22Rv1 (cell line): ENCODE measurements around the gene AATK.

Experiments
- H3K27ac ChIP-seq: fragments of 450-650 bp; 2 replicates; pipeline ENCODE4 v1.5.1; 2017
- ZFX ChIP-seq: fragments of 450-650 bp; IDR thresholded peaks from 2 replicates; pipeline ENCODE4 v1.6.1; 2017; ENCODE audit warnings: antibody characterized with exemption, borderline replicate concordance
- TF ChIP-seq, protein P1 (sequence below): fragments of 450-650 bp; IDR thresholded peaks from 2 replicates; pipeline ENCODE4 v1.5.1; 2017; ENCODE audit warnings: mild to moderate bottlenecking

AATK gene

DNA sequence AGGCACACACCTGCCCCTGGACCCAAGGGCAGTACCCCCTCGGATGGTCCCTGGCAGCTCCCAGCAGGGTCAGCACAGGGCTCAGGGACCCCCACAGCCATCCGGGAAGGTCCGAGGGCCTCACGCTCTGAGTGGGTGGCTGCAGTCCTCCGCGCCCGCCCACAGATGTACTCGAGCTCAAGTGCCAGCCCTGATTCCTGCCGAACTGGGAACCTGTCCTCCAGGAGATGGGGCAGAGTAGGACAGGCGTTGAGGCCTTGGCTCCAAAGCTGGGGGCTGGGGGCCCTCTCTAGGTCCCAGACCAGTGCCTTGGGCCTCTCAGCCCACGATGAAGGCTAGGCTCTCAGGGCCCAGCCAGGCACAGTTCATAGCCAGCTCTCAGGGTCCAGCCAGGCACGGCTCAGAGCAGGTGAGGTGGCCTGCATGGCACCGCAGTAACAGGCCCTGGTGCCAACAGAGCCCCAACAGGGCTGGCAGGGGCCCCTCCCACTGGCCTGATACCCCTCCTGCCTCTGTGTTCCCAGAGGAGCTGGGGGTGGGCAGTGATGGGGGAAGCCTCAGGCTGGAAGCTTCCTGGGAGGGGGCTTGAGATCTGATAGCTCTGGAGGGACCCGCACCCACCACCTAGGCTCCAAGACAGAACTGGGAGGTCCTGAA lies 36.2 kb downstream of the AATK start:
- H3K27ac ChIP-seq = no peak overlapping the region
- TF ChIP-seq ZFX = no peak
- TF ChIP-seq, protein P1, sequence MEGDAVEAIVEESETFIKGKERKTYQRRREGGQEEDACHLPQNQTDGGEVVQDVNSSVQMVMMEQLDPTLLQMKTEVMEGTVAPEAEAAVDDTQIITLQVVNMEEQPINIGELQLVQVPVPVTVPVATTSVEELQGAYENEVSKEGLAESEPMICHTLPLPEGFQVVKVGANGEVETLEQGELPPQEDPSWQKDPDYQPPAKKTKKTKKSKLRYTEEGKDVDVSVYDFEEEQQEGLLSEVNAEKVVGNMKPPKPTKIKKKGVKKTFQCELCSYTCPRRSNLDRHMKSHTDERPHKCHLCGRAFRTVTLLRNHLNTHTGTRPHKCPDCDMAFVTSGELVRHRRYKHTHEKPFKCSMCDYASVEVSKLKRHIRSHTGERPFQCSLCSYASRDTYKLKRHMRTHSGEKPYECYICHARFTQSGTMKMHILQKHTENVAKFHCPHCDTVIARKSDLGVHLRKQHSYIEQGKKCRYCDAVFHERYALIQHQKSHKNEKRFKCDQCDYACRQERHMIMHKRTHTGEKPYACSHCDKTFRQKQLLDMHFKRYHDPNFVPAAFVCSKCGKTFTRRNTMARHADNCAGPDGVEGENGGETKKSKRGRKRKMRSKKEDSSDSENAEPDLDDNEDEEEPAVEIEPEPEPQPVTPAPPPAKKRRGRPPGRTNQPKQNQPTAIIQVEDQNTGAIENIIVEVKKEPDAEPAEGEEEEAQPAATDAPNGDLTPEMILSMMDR = no peak

DNA sequence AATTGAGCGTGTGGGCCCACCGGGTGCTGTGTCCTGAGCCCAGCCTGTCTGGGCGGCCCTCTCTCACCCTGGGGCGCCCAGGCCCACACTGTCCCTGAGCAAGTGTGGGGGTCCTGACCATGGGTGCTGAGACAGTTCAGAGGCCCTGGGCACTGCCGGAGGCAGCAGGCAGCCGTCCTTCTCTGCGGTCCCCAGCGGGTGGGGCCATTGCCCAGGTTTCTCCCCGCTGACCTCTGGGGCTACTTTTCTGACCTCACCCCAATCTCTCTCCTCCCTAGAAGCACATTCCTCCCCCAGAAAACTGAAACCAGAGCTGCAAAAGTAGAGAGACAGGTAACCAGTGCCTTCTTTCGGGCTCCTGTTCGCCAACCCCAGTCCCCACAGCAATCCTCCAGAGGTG lies 36.7 kb downstream of the AATK start:
- TF ChIP-seq, protein P1 = no peak
- TF ChIP-seq ZFX = no peak
- no peak overlapping the region for H3K27ac ChIP-seq

DNA sequence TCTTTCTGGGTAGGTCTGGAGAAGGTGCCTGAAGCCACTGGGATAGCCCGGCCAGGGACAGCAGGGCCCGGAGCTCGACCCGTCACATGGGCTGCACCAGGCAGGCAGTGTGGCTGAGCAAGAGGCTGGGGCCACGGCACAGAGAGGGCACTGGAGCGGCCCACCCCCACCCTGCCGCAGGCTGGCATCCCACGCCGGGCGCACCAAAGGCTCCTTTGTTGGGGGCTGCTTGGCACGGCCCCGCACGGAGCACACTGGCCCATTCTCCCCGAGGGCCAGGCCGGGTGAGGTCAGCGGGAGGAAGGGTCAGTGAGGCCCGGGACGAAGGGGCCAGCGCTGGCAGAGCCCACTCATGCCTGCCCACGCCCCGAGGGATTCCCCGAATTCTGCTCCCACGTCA lies 37.2 kb downstream of the AATK start:
- no peak overlapping the region for H3K27ac ChIP-seq
- TF ChIP-seq, protein P1 = no peak

GRCh38 chr17:81128338-81128737 lies 37.7 kb downstream of the AATK start:
- TF ChIP-seq, protein P1 = no peak
- TF ChIP-seq ZFX = no peak
- no peak overlapping the region for H3K27ac ChIP-seq

DNA sequence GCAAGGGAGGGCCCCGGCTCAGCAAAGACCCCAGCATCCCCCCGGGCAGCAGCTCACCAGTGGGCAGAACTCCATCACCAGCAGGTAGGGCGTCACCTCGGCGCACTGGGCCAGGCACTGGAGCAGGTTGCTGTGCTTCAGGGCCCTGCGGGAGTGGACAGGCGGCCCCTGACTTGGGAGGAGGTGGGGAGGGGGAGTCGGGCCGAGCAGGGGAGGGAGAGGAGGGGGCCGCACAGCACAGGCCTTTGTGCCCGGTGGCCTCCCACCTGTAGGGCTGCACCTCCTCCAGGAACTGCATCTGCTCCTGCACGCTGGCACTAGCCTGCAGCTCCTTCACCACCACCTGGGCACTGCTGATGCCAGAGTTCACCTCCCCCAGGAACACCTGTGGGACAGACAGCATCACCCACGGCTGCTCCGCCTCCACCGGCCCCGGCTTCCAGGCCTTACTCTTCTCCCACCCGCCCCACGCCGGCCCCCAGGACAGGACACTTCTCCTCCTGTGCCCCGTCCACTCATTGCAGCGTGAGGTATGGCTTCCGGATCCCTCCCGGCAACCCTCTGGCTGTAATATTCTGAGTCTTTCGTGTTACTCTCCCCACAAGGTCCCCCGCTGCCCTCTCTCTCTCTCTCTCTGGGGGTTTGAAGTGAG lies 38.4 kb downstream of the AATK start:
- H3K27ac ChIP-seq = no peak overlapping the region
- no peak for TF ChIP-seq ZFX
- TF ChIP-seq, protein P1 = no peak

DNA sequence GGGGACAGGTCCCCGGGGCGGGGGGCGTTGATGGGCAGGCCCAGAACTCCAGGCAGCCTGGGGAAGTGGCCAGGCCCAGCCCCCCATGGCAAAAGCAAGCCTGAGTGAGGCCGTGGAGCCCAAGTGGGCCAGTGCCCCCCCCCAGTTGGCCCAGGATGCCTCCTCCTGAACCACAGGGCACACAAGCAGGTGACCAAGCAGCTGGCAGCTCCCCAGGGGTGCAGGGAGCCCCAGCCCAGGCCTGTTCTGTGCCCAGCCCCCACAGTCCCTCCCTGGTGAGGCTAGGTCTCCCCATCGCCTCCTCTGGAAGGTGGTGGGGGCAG lies 38.9 kb downstream of the AATK start:
- TF ChIP-seq ZFX = no peak
- TF ChIP-seq, protein P1 = no peak
- H3K27ac ChIP-seq = no peak overlapping the region

DNA sequence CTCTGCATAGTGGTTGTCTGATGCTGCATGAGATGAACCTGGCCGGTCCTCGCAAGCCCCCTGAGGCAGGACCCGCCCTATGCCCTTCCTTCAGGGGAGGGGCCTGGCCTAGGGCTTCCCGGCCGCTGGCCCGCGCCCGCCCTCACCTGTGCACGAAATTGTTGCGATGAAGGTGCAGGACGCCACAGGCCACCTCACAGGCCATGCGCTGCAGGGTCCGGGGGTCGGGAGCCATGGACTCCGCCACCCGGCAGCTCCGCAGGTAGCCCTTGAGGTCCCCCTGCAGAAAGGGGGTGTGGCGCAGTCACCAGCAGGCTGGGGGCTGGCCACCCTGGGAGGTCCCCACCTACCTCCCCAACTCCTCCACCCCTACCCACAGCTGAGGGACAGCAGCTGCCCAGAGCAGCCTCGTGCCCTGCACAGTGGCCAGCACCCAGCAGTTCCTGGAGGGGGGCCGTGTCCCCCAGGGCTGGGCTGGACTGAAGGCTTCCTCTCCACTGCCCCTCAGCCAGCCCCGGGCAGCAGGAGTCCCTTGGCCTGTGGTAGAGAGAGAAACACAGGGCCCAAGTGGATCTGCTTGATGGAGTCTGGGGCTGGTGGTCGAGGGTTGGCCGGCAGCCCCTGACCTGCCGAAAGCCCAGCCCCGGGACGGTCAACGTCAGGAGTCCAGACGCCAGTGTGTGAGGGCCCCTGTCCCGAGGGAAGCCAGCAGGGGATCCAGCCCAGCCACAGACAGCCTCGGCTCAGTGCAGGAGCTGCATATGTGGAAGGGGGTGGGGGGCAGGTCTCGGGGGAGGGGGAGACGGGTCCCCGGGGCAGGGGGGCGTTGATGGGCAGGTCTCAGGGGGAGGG lies 39.5 kb downstream of the AATK start:
- no peak overlapping the region for H3K27ac ChIP-seq
- TF ChIP-seq ZFX = no peak
